DOHH2 (cell line): ENCODE measurements around the gene MGLL.
"Not testable (repeated sequence)": the region's sequence is repeated elsewhere in the genome, so short reads cannot be mapped to it uniquely, and the experiment has no call there.

Source experiments
- H3F3A ChIP-seq: fragments of 200-600 bp; sonication (generic), shearing (Covaris generic); 2 replicates; pipeline ENCODE4 v1.6.0; 2016; ENCODE audit warnings: antibody characterized with exemption, mild to moderate bottlenecking; ENCODE audit not compliant: control insufficient read depth, insufficient read depth
- H3K27ac ChIP-seq: fragments of 200-600 bp; sonication (generic); 2 replicates; pipeline ENCODE4 v1.5.1; 2014; ENCODE audit warnings: low read depth, mild to moderate bottlenecking, low read length, moderate library complexity
- H3K27me3 ChIP-seq: fragments of 200-600 bp; sonication (generic); 2 replicates; pipeline ENCODE4 v1.6.1; 2014; ENCODE audit warnings: mild to moderate bottlenecking, low read length, mixed read lengths; ENCODE audit not compliant: control insufficient read depth
- H3K36me3 ChIP-seq: fragments of 200-600 bp; sonication (generic); 2 replicates; pipeline ENCODE4 v1.6.1; 2014; ENCODE audit warnings: mild to moderate bottlenecking, low read length, moderate library complexity, mixed read lengths; ENCODE audit not compliant: control insufficient read depth
- H3K4me1 ChIP-seq: fragments of 200-600 bp; sonication (generic); 2 replicates; pipeline ENCODE4 v1.6.1; 2014; ENCODE audit warnings: mild to moderate bottlenecking, low read length, mixed read lengths; ENCODE audit not compliant: control insufficient read depth
- H3K4me2 ChIP-seq: fragments of 200-600 bp; sonication (generic); 2 replicates; pipeline ENCODE4 v1.6.0; 2014; ENCODE audit warnings: mild to moderate bottlenecking, low read length, moderate library complexity
- H3K4me3 ChIP-seq: fragments of 200-600 bp; sonication (generic); 2 replicates; pipeline ENCODE4 v1.5.1; 2014; ENCODE audit warnings: mild to moderate bottlenecking, low read length, mixed read lengths
- H3K79me2 ChIP-seq: fragments of 200-600 bp; sonication (generic); 2 replicates; pipeline ENCODE4 v1.6.1; 2014; ENCODE audit warnings: mild to moderate bottlenecking, low read length, mixed read lengths; ENCODE audit not compliant: control insufficient read depth
- H3K9me2 ChIP-seq: fragments of 200-600 bp; sonication (generic); replicated peaks from 2 replicates; pipeline ENCODE4 v1.6.1; 2014; ENCODE audit warnings: mild to moderate bottlenecking, low read length, mixed read lengths; ENCODE audit not compliant: control insufficient read depth
- H3K9me3 ChIP-seq: fragments of 200-600 bp; sonication (generic); 2 replicates; pipeline ENCODE4 v1.6.1; 2014; ENCODE audit warnings: antibody characterized with exemption, low read length, mixed read lengths; ENCODE audit not compliant: control insufficient read depth, insufficient read depth
- H4K20me1 ChIP-seq: fragments of 200-600 bp; sonication (generic); 2 replicates; pipeline ENCODE4 v1.6.0; 2014; ENCODE audit warnings: low read depth, mild to moderate bottlenecking, antibody characterized with exemption, low read length, moderate library complexity; ENCODE audit not compliant: control insufficient read depth, insufficient read depth
- CTCF ChIP-seq: fragments of 200-600 bp; sonication (generic); IDR thresholded peaks from one replicate; pipeline ENCODE4 v1.5.1; 2014; ENCODE audit warnings: antibody characterized with exemption, mild to moderate bottlenecking, low read depth, low read length; ENCODE audit not compliant: poor library complexity, severe bottlenecking
- EZH2phosphoT487 ChIP-seq: fragments of 200-600 bp; sonication (generic); IDR thresholded peaks from 2 replicates; pipeline ENCODE4 v1.6.1; 2017; ENCODE audit warnings: borderline replicate concordance, mild to moderate bottlenecking, antibody characterized with exemption, low read length, moderate library complexity, mixed read lengths

MGLL gene

GRCh38 chr3:127706785-127707351, 115.4 kb downstream of the MGLL start:
- H3F3A ChIP-seq: no peaks in the 10 kb centered on the region
- H3K27me3 ChIP-seq: no peaks in the 10 kb centered on the region
- H3K4me3 ChIP-seq: no peak overlapping the region
- H4K20me1 ChIP-seq: no peaks in the 10 kb centered on the region
- H3K36me3 ChIP-seq: no peaks in the 10 kb centered on the region
- H3K79me2 ChIP-seq: no peaks in the 10 kb centered on the region
- H3K4me2 ChIP-seq: no peak overlapping the region
- H3K9me2 ChIP-seq: no peaks in the 10 kb centered on the region
- TF ChIP-seq EZH2phosphoT487 (no peak), CTCF (no peak)
- no peaks in the 10 kb centered on the region for H3K4me1 ChIP-seq
- no peaks in the 10 kb centered on the region for H3K9me3 ChIP-seq
- no peak overlapping the region for H3K27ac ChIP-seq

- no peak overlapping the region for H3K4me2 ChIP-seq
- TF ChIP-seq EZH2phosphoT487: no peak
- no peak for TF ChIP-seq CTCF
- no peaks in the 10 kb centered on the region for H3K4me1 ChIP-seq
- no peaks in the 10 kb centered on the region for H3K36me3 ChIP-seq
- H3F3A ChIP-seq: no peaks in the 10 kb centered on the region
- no peaks in the 10 kb centered on the region for H3K79me2 ChIP-seq
- H4K20me1 ChIP-seq: no peaks in the 10 kb centered on the region
- H3K27me3 ChIP-seq: no peaks in the 10 kb centered on the region
- H3K27ac ChIP-seq: no peak overlapping the region
- H3K9me3 ChIP-seq: no peaks in the 10 kb centered on the region
- H3K9me2 ChIP-seq: no peaks in the 10 kb centered on the region
- no peak overlapping the region for H3K4me3 ChIP-seq
These were observed 116.0 kb downstream of the MGLL start for GRCh38 chr3:127706312-127706711.

GRCh38 chr3:127704840-127705239, 117.5 kb downstream of the MGLL start:
- not testable (repeated sequence) for H3K4me2 ChIP-seq, H3K27me3 ChIP-seq, H3K9me3 ChIP-seq, H3K27ac ChIP-seq, H3K4me1 ChIP-seq, H3K9me2 ChIP-seq, H3K36me3 ChIP-seq, H3F3A ChIP-seq, H3K79me2 ChIP-seq, H3K4me3 ChIP-seq, H4K20me1 ChIP-seq

GRCh38 chr3:127702151-127702578, 120.2 kb downstream of the MGLL start:
- Histone ChIP-seq H3K4me3 (no peak overlapping the region), H3F3A (no peaks in the 10 kb centered on the region), H3K9me2 (no peaks in the 10 kb centered on the region), H3K4me1 (peaks cover 8% of the 10 kb centered on the region), H3K27ac (no peak overlapping the region), H3K79me2 (no peaks in the 10 kb centered on the region), H3K27me3 (no peaks in the 10 kb centered on the region), H3K4me2 (no peak overlapping the region), H3K9me3 (no peaks in the 10 kb centered on the region), H3K36me3 (no peaks in the 10 kb centered on the region), H4K20me1 (no peaks in the 10 kb centered on the region)
- TF ChIP-seq EZH2phosphoT487: no peak
- no peak for TF ChIP-seq CTCF
